Activated CD4-positive, alpha-beta T cell treated with anti-CD3 and anti-CD28 coated beads, Interleukin-2, amount 10 ng/mL, durations not matched to agents 7 days and 5 days (primary cell): ENCODE measurements around the gene TTC4. TPM values are rescaled to one million over a fixed set of nuclear protein-coding genes. Genes with fewer than 3 reads are reported as not detected.
"Not testable (repeated sequence)": the region's sequence is repeated elsewhere in the genome, so short reads cannot be mapped to it uniquely, and the experiment has no call there.

Experiments used
- CTCF ChIA-PET: fragments of 350-600 bp; sonication (Branson Sonifier 250); formaldehyde crosslinking; loops from one replicate; lab custom pipeline; 2021; ENCODE audit warnings: antibody characterized with exemption; lab: Charles Lee
- POLR2A ChIA-PET: fragments of 350-600 bp; sonication (Branson Sonifier 250); formaldehyde crosslinking; loops from one replicate; lab custom pipeline; 2021; ENCODE audit warnings: antibody characterized with exemption; lab: Charles Lee
- DNase-seq: peaks from one replicate; pipeline ENCODE4 v3.0.0-alpha.2; 2020
- H3K27ac Mint-ChIP-seq: one replicate; pipeline ENCODE4 v1.8.0; 2021; ENCODE audit warnings: mild to moderate bottlenecking, moderate library complexity, mixed read lengths
- H3K27me3 Mint-ChIP-seq: one replicate; pipeline ENCODE4 v1.8.0; 2021; ENCODE audit warnings: mixed read lengths
- H3K36me3 Mint-ChIP-seq: one replicate; pipeline ENCODE4 v1.8.0; 2021; ENCODE audit warnings: low read depth, mixed read lengths
- H3K4me1 Mint-ChIP-seq: one replicate; pipeline ENCODE4 v1.8.0; 2021; ENCODE audit warnings: mixed read lengths
- H3K4me3 Mint-ChIP-seq: one replicate; pipeline ENCODE4 v1.8.0; 2021; ENCODE audit warnings: mild to moderate bottlenecking, moderate library complexity, mixed read lengths
- H3K9me3 Mint-ChIP-seq: one replicate; pipeline ENCODE4 v1.8.0; 2021; ENCODE audit warnings: mixed read lengths
- total RNA-seq, 2 experiments: library from RNA; stranded (reverse); gene quantifications; one replicate each; pipeline ENCODE4 v1.2.3, GENCODE V29; 2021

The TTC4 gene
- total RNA-seq, 2 experiments from 2014 or later, result 18.4 to 19.5 TPM

DNA sequence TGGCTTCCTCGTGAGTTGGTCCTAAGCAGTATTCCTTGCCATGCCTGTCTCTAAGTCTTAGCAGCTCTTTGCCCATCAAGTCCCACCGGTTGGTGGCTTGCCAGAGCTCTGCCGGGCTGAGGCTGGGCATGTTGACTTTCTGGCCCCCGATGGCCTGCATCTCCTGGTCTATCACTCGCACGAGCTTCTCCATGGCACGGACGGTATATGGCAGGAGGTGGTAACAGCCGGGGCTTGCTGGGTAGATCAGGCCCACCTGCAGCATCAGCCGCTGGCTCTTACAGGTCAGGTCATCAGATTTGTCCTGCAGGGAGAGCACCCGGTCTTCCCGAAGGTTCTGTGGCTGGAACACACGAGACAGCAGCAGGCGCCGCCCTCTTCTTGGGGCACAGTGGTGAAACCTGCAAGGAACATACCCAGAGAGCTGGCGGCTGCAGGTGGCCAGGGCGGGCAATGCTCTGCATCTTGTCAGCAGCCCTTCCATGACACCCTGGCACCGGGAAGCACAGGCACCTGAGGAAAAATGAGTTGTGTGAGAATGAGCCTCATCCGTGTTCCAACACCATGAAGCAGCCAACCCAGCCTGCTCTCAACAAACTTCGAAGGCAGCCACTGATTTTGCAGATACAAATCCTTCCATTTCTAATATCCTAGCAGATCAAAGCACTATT is 43.2 kb downstream of the TTC4 start:
- Mint-ChIP-seq H3K4me3 (no peak overlapping the region), H3K4me1 (peaks cover 11% of the 10 kb centered on the region), H3K36me3 (no peaks in the 10 kb centered on the region), H3K27me3 (no peaks in the 10 kb centered on the region), H3K9me3 (no peaks in the 10 kb centered on the region), H3K27ac (no peak overlapping the region)
- ChIA-PET CTCF (interaction anchor here (0.9 to 1.5 kb wide), 2 partner anchors 37 to 42 kb away, joined by 3 read pairs; partner anchors contain the start of gene TTC22), POLR2A (no interaction called here)
- no peak for DNase-seq

DNA sequence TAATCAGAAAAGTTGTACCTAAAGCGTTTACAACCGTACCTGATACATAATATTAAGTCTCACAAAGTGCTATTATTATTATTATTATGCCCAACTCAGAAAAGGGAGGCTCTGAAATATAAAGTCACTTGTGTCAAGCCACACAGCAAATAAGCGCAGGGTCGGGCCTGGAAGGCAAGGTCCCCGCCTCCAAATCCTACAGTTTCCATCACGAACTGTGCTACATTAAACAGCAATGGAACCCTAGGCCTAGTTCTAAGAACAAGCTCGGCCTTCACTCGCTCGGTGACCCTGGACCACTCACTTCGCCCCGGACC is 48.1 kb downstream of the TTC4 start:
- H3K36me3 Mint-ChIP-seq, result no peaks in the 10 kb centered on the region
- peak overlapping the region; percentile 92 for H3K27ac Mint-ChIP-seq
- H3K27me3 Mint-ChIP-seq, result no peaks in the 10 kb centered on the region
- POLR2A ChIA-PET, result no interaction called here
- CTCF ChIA-PET, result no interaction called here
- peak; percentile 29 for DNase-seq
- H3K9me3 Mint-ChIP-seq, result no peaks in the 10 kb centered on the region
- H3K4me1 Mint-ChIP-seq, result peaks cover 22% of the 10 kb centered on the region
- peak overlapping the region; percentile 95 for H3K4me3 Mint-ChIP-seq

DNA sequence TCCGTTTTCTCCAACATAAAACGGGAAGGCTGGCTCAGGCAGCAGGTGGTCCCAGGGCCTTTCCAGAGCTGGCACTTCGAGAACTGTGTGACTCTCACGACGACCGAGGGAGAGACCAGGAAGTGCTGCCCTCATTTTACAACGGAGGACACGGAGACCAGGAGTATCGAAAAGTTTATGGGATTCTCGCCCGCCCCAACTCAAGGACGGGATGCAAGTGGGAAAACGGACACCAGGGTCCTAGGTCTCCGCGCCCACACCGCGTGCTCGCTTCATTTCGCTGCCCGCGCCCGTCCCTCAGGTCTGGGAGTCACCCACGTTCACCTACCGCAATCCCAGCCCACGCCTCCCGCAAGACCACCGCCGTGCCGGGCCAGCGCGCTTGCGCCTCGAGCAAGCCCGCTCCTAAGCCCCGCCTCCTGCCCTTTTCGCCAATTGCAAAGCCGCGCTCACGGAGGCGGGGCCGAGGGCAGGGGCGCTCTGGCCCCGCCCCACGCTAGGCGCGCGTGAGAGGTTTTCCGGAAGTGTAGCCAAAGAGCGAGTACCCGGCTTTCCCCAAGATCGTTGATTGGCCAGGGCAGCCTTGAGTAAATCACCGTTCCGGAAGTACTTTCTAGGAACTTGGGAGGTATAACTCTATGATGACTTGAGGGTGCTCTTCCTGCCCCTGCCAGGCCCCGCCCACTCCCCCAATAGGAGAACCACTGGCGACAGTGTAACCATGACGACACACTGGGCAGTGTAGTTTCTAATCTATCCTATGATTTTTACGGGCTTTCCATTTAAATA is 48.7 kb downstream of the TTC4 start, which contains the start of gene PARS2:
Gene PARS2, minus strand, starts transcription at position 391 of the 789 bp plus-strand sequence. CDS start 5,362 bp downstream, outside the sequence.
- no peaks in the 10 kb centered on the region for H3K27me3 Mint-ChIP-seq
- H3K4me1 Mint-ChIP-seq, result peaks cover 22% of the 10 kb centered on the region
- ChIA-PET CTCF (interaction anchor here (0.7 kb wide), 1 partner anchor 38 kb away, joined by 3 read pairs; no protein-coding TSS in a partner anchor), POLR2A (no interaction called here)
- H3K9me3 Mint-ChIP-seq, result no peaks in the 10 kb centered on the region
- DNase-seq, result peak; percentile 97
- peak within 1 kb of the TSS; percentile 95 for H3K4me3 Mint-ChIP-seq
- no peaks in the 10 kb centered on the region for H3K36me3 Mint-ChIP-seq
- peak within 1 kb of the TSS; percentile 92 for H3K27ac Mint-ChIP-seq

DNA sequence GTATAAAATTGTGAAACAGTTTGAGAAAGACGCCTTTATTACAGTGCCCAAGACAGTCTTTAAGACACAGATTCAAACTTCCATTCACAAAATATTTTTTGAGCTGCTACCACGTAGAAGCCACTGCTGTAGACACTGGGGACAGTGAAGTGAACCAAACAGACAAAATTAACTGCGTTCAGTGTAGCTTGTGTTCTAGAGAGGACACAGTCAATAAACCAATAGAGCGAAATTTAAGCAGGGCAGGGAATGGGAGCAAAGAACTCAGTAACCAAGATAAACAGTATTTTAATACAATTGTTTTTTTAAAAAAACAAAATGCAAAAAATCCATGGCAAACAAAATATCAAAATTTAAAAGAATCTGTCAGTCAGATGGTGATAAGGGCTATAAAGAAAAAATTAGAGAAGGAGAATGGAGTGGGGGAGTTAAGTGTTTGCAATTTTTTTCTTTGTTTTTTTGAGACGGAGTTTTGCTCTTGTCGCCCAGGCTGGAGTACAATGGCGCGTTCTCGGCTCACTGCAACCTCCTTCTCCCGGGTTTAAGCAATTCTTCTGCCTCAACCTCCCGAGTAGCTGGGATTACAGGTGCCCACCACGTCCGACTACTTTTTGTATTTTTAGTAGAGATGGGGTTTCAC is 49.4 kb downstream of the TTC4 start:
- Mint-ChIP-seq H3K4me3 (peak overlapping the region; percentile 95), H3K36me3 (no peaks in the 10 kb centered on the region), H3K27ac (peak overlapping the region; percentile 92), H3K9me3 (no peaks in the 10 kb centered on the region), H3K27me3 (no peaks in the 10 kb centered on the region), H3K4me1 (peaks cover 22% of the 10 kb centered on the region)
- no peak for DNase-seq
- POLR2A ChIA-PET, result no interaction called here
- CTCF ChIA-PET, result interaction anchor here (0.7 to 1.8 kb wide), 2 partner anchors 39 to 41 kb away, joined by 3 to 6 read pairs; a partner anchor contains a TSS

DNA sequence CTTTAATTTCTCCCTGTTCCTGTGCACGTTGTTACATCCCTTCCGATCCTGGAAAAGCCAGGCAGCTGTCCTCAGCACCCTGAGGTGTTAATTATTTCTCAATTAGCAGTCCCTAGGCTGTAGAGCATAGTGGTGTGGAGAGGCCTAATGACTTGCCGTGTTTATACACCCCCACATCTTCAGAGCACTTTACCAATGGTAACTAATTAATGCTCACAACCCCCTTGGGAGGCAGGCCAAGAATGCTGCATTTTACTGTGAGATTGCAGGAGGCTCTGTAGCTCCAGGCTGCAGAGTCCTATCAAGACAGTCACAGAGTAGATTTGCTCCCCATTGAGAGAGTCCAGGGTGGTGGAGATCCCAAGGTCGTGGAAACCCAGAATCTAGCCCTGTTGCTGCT is 51.1 kb downstream of the TTC4 start:
- H3K9me3 Mint-ChIP-seq, result no peaks in the 10 kb centered on the region
- no peak for DNase-seq
- H3K4me1 Mint-ChIP-seq, result peaks cover 22% of the 10 kb centered on the region
- no peak overlapping the region for H3K27ac Mint-ChIP-seq
- no peaks in the 10 kb centered on the region for H3K36me3 Mint-ChIP-seq
- H3K4me3 Mint-ChIP-seq, result no peak overlapping the region
- ChIA-PET POLR2A (no interaction called here), CTCF (interaction anchor here (1.4 to 1.8 kb wide), 2 partner anchors 10 to 40 kb away, joined by 5 to 6 read pairs; a partner anchor contains a TSS)
- no peaks in the 10 kb centered on the region for H3K27me3 Mint-ChIP-seq

DNA sequence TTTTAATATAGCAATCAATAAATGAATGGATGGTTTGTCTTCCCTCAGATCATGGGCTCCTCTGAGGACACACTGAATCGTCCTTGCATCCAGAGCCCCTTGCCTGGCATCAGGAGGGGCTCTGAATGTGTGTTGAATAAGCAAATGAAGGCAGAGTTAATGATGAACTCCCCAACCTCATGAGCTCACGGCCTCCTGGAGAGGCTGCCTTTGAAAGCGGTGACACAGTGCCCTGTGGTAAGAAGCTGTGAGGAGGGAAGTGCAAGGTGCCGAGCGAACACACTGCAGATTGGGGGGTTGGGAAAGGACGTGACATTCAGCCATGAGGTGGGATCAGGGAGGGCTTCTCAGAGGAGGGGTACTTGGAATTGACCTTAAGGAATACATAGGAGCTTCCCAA is 51.9 kb downstream of the TTC4 start:
- ChIA-PET CTCF (interaction anchor here (0.6 to 1.5 kb wide), 2 partner anchors 42 to 50 kb away, joined by 4 read pairs; no protein-coding TSS in a partner anchor), POLR2A (no interaction called here)
- H3K27ac Mint-ChIP-seq, result no peak overlapping the region
- no peaks in the 10 kb centered on the region for H3K27me3 Mint-ChIP-seq
- no peaks in the 10 kb centered on the region for H3K36me3 Mint-ChIP-seq
- no peaks in the 10 kb centered on the region for H3K9me3 Mint-ChIP-seq
- DNase-seq, result no peak
- H3K4me3 Mint-ChIP-seq, result no peak overlapping the region
- peaks cover 22% of the 10 kb centered on the region for H3K4me1 Mint-ChIP-seq

DNA sequence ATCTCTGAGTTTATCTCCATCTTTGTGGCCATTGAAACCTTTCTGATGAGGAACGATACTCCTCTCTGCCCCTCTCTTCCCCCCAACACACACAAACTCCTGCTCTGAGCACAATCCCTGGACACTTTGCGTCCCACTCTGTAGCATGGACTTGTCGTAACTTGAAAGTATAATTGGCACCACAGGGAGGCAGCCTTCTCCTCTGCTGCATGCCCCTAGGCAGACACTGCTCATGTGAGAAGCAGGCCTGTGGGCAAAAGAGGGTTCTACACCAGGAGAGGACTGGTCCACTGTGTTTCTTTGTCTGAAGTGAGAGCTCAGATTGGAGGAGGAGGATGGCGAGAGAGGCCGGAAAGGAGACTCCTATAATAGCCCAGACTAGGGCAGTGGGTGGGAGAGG is 52.4 kb downstream of the TTC4 start:
- Mint-ChIP-seq H3K27me3 (no peaks in the 10 kb centered on the region), H3K4me3 (no peak overlapping the region), H3K27ac (no peak overlapping the region), H3K4me1 (peaks cover 17% of the 10 kb centered on the region), H3K36me3 (no peaks in the 10 kb centered on the region), H3K9me3 (no peaks in the 10 kb centered on the region)
- DNase-seq, result no peak
- POLR2A ChIA-PET, result no interaction called here
- CTCF ChIA-PET, result interaction anchor here (0.6 to 1.5 kb wide), 2 partner anchors 41 to 49 kb away, joined by 4 read pairs; no protein-coding TSS in a partner anchor

DNA sequence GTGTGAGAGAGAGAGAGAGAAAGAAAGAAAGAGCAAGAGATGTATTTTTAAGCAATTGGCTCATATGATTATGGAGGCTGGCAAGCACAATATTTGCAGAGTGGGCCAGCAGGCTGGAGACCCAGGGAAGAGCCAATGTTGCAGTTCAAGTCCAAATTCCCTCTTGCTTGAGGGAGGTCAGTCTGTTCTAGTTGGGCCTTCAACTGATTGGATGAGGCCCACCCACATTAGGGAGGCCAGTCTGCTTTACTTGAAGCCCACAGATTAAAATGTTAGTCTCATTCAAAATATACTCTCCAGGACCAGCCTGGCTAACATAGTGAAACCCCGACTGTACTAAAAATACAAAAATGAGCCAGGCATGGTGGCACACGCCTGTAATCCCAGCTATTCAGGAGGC is 57.3 kb downstream of the TTC4 start:
- DNase-seq, result no peak
- ChIA-PET POLR2A (no interaction called here), CTCF (no interaction called here)
- Mint-ChIP-seq H3K27ac (no peak overlapping the region), H3K36me3 (no peaks in the 10 kb centered on the region), H3K27me3 (no peaks in the 10 kb centered on the region), H3K4me1 (no peaks in the 10 kb centered on the region), H3K4me3 (no peak overlapping the region), H3K9me3 (no peaks in the 10 kb centered on the region)

DNA sequence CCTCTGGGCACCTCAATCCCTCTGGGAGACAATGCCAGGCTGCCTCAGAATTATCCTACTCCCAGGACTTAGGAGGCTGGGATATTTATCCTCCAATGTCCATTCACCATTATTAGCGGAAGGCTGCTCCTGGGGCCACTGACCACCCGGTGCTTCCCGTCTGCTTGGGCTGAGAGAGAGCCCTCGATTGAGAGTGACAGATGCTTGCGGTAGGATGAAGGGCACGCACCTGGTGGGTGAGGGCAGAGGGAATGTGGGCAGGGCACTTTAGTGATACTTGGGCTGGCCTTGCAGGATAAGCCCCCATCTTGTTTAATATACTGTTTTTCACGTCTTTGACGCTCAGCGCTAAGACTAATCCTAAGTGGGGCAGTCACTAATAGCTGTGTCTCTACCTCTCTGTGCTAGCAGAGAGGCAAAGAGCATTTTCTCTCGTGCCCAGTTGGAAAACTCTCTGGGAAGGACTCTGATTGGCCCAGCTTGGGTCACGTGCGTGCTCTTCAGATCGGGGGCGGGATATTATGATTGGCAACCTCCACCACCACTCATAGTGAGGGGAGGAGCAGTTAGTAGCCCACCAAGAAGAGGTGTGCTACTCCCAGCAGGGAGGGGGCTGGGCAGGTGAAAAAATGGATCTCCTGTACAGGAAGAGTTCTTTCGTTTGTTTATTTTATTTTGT is 59.3 kb downstream of the TTC4 start:
- no peaks in the 10 kb centered on the region for H3K4me1 Mint-ChIP-seq
- POLR2A ChIA-PET, result no interaction called here
- CTCF ChIA-PET, result interaction anchor here (0.8 kb wide), 1 partner anchor 21 kb away, joined by 3 read pairs; no protein-coding TSS in a partner anchor
- no peak overlapping the region for H3K4me3 Mint-ChIP-seq
- no peaks in the 10 kb centered on the region for H3K36me3 Mint-ChIP-seq
- no peaks in the 10 kb centered on the region for H3K27me3 Mint-ChIP-seq
- no peak for DNase-seq
- H3K9me3 Mint-ChIP-seq, result no peaks in the 10 kb centered on the region
- H3K27ac Mint-ChIP-seq, result no peak overlapping the region

DNA sequence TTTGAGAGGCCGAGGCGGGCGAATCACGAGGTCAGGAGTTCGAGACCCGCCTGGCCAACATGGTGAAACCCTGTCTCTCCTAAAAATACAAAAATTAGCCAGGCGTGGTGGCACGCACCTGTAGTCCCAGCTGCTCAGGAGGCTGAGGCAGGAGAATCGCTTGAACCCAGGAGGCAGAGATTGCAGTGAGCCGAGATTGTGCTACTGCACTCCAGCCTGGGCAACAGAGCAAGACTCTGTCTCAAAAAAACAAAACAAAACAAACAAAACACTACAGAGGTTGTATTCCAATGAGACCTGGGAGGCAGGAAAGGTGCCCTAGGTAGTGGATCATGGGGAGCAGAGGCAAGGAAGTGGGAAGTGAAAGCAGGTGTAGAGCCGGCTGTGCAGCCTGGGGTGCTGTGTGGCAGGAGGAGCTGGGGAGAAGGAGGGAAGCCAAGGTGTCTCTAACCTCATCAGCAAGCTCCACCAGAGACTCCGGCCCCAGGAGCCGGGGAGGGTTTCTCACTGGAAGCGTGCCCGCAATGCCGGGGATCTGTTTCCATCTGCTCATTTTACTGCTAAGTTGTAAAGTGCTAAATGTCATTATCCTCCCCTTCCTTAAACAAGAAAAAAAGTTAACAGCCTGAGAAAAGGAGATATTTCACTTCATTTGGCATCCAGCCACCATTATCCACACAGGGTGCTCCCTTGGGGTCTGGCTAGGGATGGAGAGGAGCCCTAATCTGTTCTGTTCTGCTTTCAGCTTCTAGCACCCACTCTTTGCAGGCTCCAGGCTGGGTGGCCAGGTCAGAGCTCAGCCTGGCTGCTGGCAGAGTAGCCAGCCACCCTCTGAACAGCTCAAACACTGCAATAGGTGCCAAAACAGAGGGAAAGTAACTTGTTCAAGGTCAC is 60.4 kb downstream of the TTC4 start:
- H3K4me3 Mint-ChIP-seq, H3K4me1 Mint-ChIP-seq, H3K27ac Mint-ChIP-seq, POLR2A ChIA-PET, DNase-seq, H3K27me3 Mint-ChIP-seq, H3K9me3 Mint-ChIP-seq, H3K36me3 Mint-ChIP-seq: not testable (repeated sequence)
- CTCF ChIA-PET, result interaction anchor here (0.6 to 0.9 kb wide), 3 partner anchors 10 to 1303 kb away, joined by 3 to 5 read pairs (median 3); no protein-coding TSS in a partner anchor

DNA sequence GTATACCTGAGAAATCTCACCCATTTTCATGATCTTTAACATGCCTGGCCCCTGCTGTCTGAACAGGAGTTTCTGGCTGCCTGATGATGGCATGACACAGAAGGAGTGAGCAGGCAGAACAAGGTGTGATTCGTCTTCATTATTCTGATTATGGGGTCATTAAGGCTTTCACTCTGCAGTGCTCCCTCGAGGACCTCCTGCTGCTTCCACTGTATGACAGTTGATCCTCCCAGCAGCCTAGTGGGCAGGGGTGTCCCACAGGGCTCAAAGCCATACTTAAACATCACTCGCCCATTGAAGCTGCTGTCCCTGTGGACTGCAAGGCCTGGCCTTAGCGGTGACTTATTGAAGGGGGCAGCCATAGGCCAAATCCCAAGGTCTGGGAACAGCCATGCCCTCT is 61.4 kb downstream of the TTC4 start:
- Mint-ChIP-seq H3K4me3 (no peak overlapping the region), H3K36me3 (peaks cover 3% of the 10 kb centered on the region), H3K4me1 (no peaks in the 10 kb centered on the region), H3K9me3 (no peaks in the 10 kb centered on the region), H3K27me3 (no peaks in the 10 kb centered on the region), H3K27ac (no peak overlapping the region)
- no peak for DNase-seq
- POLR2A ChIA-PET, result no interaction called here
- CTCF ChIA-PET, result interaction anchor here (0.6 to 0.9 kb wide), 3 partner anchors 16 to 1304 kb away, joined by 3 to 7 read pairs (median 4); no protein-coding TSS in a partner anchor
